GM23248 (cell line): ENCODE data around the gene TOMM22.

Experiments used
- EZH2 ChIP-seq: fragments of 200-600 bp; sonication (generic); IDR thresholded peaks from 2 replicates; pipeline ENCODE4 v1.6.1; 2018; ENCODE audit warnings: antibody characterized with exemption, mild to moderate bottlenecking; ENCODE audit not compliant: insufficient read depth, poor library complexity, severe bottlenecking
- EZH2phosphoT487 ChIP-seq: fragments of 200-600 bp; sonication (generic); IDR thresholded peaks from 2 replicates; pipeline ENCODE4 v1.6.1; 2018; ENCODE audit warnings: antibody characterized with exemption, moderate library complexity, mild to moderate bottlenecking, low read depth; ENCODE audit not compliant: insufficient read depth

DNA sequence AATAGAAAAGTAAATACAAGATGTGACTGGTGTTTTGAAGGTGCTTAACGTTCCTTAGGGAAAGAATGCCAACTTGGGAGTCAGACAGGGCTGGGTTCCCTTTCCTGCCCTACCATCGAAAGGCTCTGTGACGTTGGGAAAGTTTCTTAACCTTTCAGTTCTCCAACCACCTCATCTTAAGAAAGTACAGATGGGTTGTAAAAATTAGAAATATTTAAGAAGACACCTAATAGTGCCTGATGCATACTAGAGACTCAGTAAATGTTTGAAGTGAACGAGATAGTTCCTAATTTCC, 25.1 kb downstream of the TOMM22 start:
- TF ChIP-seq EZH2phosphoT487: no peak
- no peak for TF ChIP-seq EZH2
